ENCODE data around the gene TBC1D16. TPM values are rescaled to one million over a fixed set of nuclear protein-coding genes. Genes with fewer than 3 reads are reported as not detected.

TBC1D16 gene
- total RNA-seq, 1 experiment from 2014 or later: 96.1 TPM

GRCh38 chr17:79942591-79943346 is 92.9 kb downstream of the TBC1D16 start:
- H3K4me3 Mint-ChIP-seq: no peak overlapping the region
- H3K36me3 Mint-ChIP-seq: peaks cover 31% of the 10 kb centered on the region
- no peaks in the 10 kb centered on the region for H3K27me3 Mint-ChIP-seq (ENCODE audit: low read depth)
- DNase-seq (ENCODE audit: low spot score) (peak; percentile 7), ATAC-seq (no peak)
- peak overlapping the region; percentile 86 for H3K27ac Mint-ChIP-seq
- POLR2A ChIA-PET: no interaction called here
- H3K4me1 Mint-ChIP-seq: peaks cover 20% of the 10 kb centered on the region
- CTCF ChIA-PET: no interaction called here
- TF ChIP-seq NR3C1 (CRISPR knock-in tag; conservative IDR thresholded peaks at IDR 0.05; ENCODE audit: low read depth) (no peak), NFATC4 (CRISPR knock-in tag; IDR thresholded peaks at IDR 0.05) (no peak), JAZF1 (CRISPR knock-in tag; IDR thresholded peaks at IDR 0.05) (no peak)
- TF ChIP-seq, protein P1, sequence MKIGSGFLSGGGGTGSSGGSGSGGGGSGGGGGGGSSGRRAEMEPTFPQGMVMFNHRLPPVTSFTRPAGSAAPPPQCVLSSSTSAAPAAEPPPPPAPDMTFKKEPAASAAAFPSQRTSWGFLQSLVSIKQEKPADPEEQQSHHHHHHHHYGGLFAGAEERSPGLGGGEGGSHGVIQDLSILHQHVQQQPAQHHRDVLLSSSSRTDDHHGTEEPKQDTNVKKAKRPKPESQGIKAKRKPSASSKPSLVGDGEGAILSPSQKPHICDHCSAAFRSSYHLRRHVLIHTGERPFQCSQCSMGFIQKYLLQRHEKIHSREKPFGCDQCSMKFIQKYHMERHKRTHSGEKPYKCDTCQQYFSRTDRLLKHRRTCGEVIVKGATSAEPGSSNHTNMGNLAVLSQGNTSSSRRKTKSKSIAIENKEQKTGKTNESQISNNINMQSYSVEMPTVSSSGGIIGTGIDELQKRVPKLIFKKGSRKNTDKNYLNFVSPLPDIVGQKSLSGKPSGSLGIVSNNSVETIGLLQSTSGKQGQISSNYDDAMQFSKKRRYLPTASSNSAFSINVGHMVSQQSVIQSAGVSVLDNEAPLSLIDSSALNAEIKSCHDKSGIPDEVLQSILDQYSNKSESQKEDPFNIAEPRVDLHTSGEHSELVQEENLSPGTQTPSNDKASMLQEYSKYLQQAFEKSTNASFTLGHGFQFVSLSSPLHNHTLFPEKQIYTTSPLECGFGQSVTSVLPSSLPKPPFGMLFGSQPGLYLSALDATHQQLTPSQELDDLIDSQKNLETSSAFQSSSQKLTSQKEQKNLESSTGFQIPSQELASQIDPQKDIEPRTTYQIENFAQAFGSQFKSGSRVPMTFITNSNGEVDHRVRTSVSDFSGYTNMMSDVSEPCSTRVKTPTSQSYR (CRISPR knock-in tag; IDR thresholded peaks at IDR 0.05): no peak
- no peaks in the 10 kb centered on the region for H3K9me3 Mint-ChIP-seq

GRCh38 chr17:79942011-79942405 is 93.7 kb downstream of the TBC1D16 start:
- TF ChIP-seq ATF2 (CRISPR knock-in tag; IDR thresholded peaks at IDR 0.05; ENCODE audit: borderline replicate concordance, low read depth) (no peak), ZNF263 (CRISPR knock-in tag; IDR thresholded peaks at IDR 0.05; ENCODE audit: low read depth) (no peak), GTF2I (CRISPR knock-in tag; conservative IDR thresholded peaks at IDR 0.05) (no peak), ELF4 (CRISPR knock-in tag; IDR thresholded peaks at IDR 0.05; ENCODE audit: low read depth) (no peak), E2F5 (CRISPR knock-in tag; IDR thresholded peaks at IDR 0.05) (no peak)
- TF ChIP-seq, protein P2, sequence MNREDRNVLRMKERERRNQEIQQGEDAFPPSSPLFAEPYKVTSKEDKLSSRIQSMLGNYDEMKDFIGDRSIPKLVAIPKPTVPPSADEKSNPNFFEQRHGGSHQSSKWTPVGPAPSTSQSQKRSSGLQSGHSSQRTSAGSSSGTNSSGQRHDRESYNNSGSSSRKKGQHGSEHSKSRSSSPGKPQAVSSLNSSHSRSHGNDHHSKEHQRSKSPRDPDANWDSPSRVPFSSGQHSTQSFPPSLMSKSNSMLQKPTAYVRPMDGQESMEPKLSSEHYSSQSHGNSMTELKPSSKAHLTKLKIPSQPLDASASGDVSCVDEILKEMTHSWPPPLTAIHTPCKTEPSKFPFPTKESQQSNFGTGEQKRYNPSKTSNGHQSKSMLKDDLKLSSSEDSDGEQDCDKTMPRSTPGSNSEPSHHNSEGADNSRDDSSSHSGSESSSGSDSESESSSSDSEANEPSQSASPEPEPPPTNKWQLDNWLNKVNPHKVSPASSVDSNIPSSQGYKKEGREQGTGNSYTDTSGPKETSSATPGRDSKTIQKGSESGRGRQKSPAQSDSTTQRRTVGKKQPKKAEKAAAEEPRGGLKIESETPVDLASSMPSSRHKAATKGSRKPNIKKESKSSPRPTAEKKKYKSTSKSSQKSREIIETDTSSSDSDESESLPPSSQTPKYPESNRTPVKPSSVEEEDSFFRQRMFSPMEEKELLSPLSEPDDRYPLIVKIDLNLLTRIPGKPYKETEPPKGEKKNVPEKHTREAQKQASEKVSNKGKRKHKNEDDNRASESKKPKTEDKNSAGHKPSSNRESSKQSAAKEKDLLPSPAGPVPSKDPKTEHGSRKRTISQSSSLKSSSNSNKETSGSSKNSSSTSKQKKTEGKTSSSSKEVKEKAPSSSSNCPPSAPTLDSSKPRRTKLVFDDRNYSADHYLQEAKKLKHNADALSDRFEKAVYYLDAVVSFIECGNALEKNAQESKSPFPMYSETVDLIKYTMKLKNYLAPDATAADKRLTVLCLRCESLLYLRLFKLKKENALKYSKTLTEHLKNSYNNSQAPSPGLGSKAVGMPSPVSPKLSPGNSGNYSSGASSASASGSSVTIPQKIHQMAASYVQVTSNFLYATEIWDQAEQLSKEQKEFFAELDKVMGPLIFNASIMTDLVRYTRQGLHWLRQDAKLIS (CRISPR knock-in tag; IDR thresholded peaks at IDR 0.05; ENCODE audit: borderline replicate concordance): no peak
- TF ChIP-seq, protein P3, sequence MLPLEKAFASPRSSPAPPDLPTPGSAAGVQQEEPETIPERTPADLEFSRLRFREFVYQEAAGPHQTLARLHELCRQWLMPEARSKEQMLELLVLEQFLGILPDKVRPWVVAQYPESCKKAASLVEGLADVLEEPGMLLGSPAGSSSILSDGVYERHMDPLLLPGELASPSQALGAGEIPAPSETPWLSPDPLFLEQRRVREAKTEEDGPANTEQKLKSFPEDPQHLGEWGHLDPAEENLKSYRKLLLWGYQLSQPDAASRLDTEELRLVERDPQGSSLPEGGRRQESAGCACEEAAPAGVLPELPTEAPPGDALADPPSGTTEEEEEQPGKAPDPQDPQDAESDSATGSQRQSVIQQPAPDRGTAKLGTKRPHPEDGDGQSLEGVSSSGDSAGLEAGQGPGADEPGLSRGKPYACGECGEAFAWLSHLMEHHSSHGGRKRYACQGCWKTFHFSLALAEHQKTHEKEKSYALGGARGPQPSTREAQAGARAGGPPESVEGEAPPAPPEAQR (CRISPR knock-in tag; IDR thresholded peaks at IDR 0.05): no peak
- Mint-ChIP-seq H3K36me3 (peaks cover 28% of the 10 kb centered on the region), H3K4me1 (peaks cover 26% of the 10 kb centered on the region), H3K27ac (no peak overlapping the region), H3K4me3 (no peak overlapping the region), H3K27me3 (ENCODE audit: low read depth) (no peaks in the 10 kb centered on the region), H3K9me3 (no peaks in the 10 kb centered on the region)
- ChIA-PET CTCF (no interaction called here), POLR2A (no interaction called here)
- no peak for ATAC-seq
- peak; percentile 1 for DNase-seq (ENCODE audit: low spot score)
